Measurements from ENCODE around the gene CYP4B1. TPM values are rescaled to one million over a fixed set of nuclear protein-coding genes. Genes with fewer than 3 reads are reported as not detected.

Gene CYP4B1
- total RNA-seq, 2 donors from 2014 or later: 12.5 to 30.0 TPM

DNA sequence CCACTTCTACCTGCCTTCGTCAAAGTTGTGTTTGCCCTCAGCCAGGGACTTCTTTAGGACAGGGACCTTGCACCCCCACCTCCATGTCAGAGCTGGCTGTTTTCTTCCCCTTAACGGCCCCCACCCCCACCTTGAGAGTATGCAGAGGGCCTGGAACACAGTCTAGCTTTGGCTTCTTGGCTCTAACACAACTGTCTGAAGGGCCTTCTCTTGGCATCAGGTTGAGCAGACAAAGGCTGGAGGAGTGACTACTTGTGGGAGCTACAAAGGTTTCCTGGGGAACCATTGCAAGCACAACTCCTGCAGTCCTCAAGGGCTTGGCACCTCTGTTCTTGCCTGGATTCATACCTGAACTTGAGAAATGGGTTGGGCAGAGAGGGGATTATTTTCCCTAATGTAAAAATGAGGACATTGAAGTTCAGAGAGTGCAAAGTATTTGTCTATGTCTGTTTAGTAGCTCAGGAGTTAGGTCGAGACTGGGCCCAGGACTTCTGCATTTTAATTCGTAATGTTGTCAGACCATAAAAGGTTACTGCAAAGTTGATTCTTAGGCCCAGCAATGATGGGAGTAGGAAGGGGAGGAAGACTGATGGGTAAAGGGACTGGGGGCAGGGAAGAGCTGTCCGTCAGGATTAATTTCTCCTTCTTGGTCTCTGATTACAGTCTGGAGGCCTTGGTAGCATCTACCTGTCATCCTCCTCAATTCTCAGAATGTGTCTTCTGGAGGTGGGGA is 2.6 kb downstream of the CYP4B1 start:
- TF ChIP-seq CTCF (IDR thresholded peaks at IDR 0.05) (no peak), POLR2A (IDR thresholded peaks at IDR 0.05) (no peak)
- H3K27ac ChIP-seq: no peak overlapping the region
- H3K4me1 ChIP-seq: no peaks in the 10 kb centered on the region
- no peaks in the 10 kb centered on the region for H3K36me3 ChIP-seq (replicated peaks in 1 of 2; ENCODE audit: insufficient read depth in 1 of 2, low read depth in 2 of 2)
- H3K27me3 ChIP-seq: no peaks in the 10 kb centered on the region
- H3K4me3 ChIP-seq: no peak overlapping the region
- 77 to 80% methylated on average over 5 of the region's 5 CpGs for WGBS, 2 donors
- H3K9me3 ChIP-seq: no peaks in the 10 kb centered on the region
- ATAC-seq (no peak), DNase-seq (no peak)
- intact Hi-C loops (cut with DNase I): no loop called here

- DNase-seq (no peak), ATAC-seq (no peak)
- Histone ChIP-seq H3K27ac (no peak overlapping the region), H3K4me3 (no peak overlapping the region), H3K27me3 (no peaks in the 10 kb centered on the region), H3K36me3 (replicated peaks in 1 of 2; ENCODE audit: insufficient read depth in 1 of 2, low read depth in 2 of 2) (no peaks in the 10 kb centered on the region), H3K9me3 (no peaks in the 10 kb centered on the region), H3K4me1 (no peaks in the 10 kb centered on the region)
- intact Hi-C loops (cut with DNase I): no loop called here
- TF ChIP-seq POLR2A (IDR thresholded peaks at IDR 0.05) (no peak), CTCF (IDR thresholded peaks at IDR 0.05) (no peak)
- 0% methylated on average over 1 of the region's 1 CpG for WGBS, 2 donors
Observed at GRCh38 chr1:46802081-46802480, 3.2 kb downstream of the CYP4B1 start.

DNA sequence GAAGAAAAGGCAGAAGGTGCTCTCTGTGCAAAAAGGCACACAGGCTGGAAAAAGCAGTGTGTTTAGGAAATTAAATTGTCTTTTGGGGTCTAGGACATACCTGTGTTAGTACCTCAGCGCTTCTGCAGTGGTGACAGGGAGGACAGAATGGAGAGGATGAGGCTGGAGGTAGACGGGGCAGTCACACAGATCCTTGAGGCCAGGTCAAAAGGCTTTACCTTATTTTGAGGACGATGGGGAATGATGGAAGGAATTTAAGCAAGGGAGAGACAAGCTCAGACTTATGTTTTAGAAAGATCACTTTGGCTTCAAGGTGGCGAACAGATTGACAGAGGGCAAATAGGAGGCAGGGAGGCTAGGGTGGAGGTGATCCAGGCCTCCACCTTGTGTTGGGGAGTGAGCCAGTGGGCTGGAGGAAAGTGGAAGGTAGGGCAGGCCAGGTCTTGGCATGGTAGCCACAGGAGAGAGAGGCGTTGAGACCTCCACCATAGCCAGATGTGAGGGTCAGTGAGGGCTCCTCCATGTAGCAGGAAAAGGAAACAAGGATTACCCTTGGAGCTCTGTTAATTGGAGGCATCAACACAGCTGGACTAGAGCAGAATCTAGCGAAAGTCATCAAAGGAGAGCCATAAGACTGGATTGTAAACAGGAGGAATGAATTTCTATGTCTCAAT is 4.2 kb downstream of the CYP4B1 start:
- no peak overlapping the region for H3K4me3 ChIP-seq
- H3K27me3 ChIP-seq: no peaks in the 10 kb centered on the region
- DNase-seq (no peak), ATAC-seq (no peak)
- no peak overlapping the region for H3K27ac ChIP-seq
- WGBS, 2 donors: 76 to 84% methylated on average over 6 of the region's 6 CpGs
- H3K4me1 ChIP-seq: no peaks in the 10 kb centered on the region
- intact Hi-C loops (cut with DNase I): no loop called here
- H3K36me3 ChIP-seq (replicated peaks in 1 of 2; ENCODE audit: insufficient read depth in 1 of 2, low read depth in 2 of 2): no peaks in the 10 kb centered on the region
- TF ChIP-seq POLR2A (IDR thresholded peaks at IDR 0.05) (no peak), CTCF (IDR thresholded peaks at IDR 0.05) (no peak)
- no peaks in the 10 kb centered on the region for H3K9me3 ChIP-seq

GRCh38 chr1:46804027-46804889 is 5.4 kb downstream of the CYP4B1 start:
- DNase-seq (no peak), ATAC-seq (no peak)
- no peak overlapping the region for H3K27ac ChIP-seq
- H3K36me3 ChIP-seq (replicated peaks in 1 of 2; ENCODE audit: insufficient read depth in 1 of 2, low read depth in 2 of 2): no peaks in the 10 kb centered on the region
- WGBS, 2 donors: 62 to 66% methylated on average over 2 of the region's 2 CpGs
- TF ChIP-seq CTCF (IDR thresholded peaks at IDR 0.05) (no peak), POLR2A (IDR thresholded peaks at IDR 0.05) (no peak)
- no peak overlapping the region for H3K4me3 ChIP-seq
- no peaks in the 10 kb centered on the region for H3K9me3 ChIP-seq
- H3K27me3 ChIP-seq: no peaks in the 10 kb centered on the region
- no peaks in the 10 kb centered on the region for H3K4me1 ChIP-seq
- intact Hi-C loops (cut with DNase I): no loop called here

Data from body of pancreas (tissue), 4 donors.